H9 (cell line): Measurements from ENCODE around the gene SORBS1. TPM values are rescaled to one million over a fixed set of nuclear protein-coding genes. Genes with fewer than 3 reads are reported as not detected.

Source experiments
- DNase-seq: peaks from one replicate; pipeline ENCODE4 v3.0.0-alpha.2; 2017
- H2AFZ ChIP-seq: one replicate; pipeline ENCODE4 v1.6.1; 2013; ENCODE audit warnings: mild to moderate bottlenecking, low read length, control low read depth, moderate library complexity
- H2AK5ac ChIP-seq: 2 replicates; pipeline ENCODE4 v1.6.1; 2013; ENCODE audit warnings: low read length, control low read depth, mixed read lengths; ENCODE audit not compliant: insufficient read length
- H2BK120ac ChIP-seq: one replicate; pipeline ENCODE4 v1.6.1; 2013; ENCODE audit warnings: low read depth, mild to moderate bottlenecking, low read length, control low read depth, inconsistent platforms; ENCODE audit not compliant: poor library complexity, severe bottlenecking
- H2BK12ac ChIP-seq: 2 replicates; pipeline ENCODE4 v1.6.1; 2013; ENCODE audit warnings: low read length, control low read depth, mixed read lengths, low read depth; ENCODE audit not compliant: insufficient read length
- H2BK15ac ChIP-seq: 2 replicates; pipeline ENCODE4 v1.6.1; 2013; ENCODE audit warnings: low read depth, low read length, control low read depth
- H2BK20ac ChIP-seq: one replicate; pipeline ENCODE4 v1.6.1; 2013; ENCODE audit warnings: low read depth, mild to moderate bottlenecking, low read length, control low read depth, inconsistent platforms; ENCODE audit not compliant: poor library complexity, severe bottlenecking
- H2BK5ac ChIP-seq: 2 replicates; pipeline ENCODE4 v1.6.1; 2013; ENCODE audit warnings: low read length, control low read depth, mixed read lengths; ENCODE audit not compliant: insufficient read length
- H3K14ac ChIP-seq: 2 replicates; pipeline ENCODE4 v1.6.1; 2013; ENCODE audit warnings: low read length, control low read depth; ENCODE audit not compliant: insufficient read depth
- H3K18ac ChIP-seq: 2 replicates; pipeline ENCODE4 v1.6.1; 2013; ENCODE audit warnings: low read depth, mild to moderate bottlenecking, mixed read lengths, low read length, control low read depth; ENCODE audit not compliant: insufficient read length
- H3K23ac ChIP-seq: 2 replicates; pipeline ENCODE4 v1.6.1; 2013; ENCODE audit warnings: low read length, control low read depth, mixed read lengths, low read depth; ENCODE audit not compliant: insufficient read length
- H3K23me2 ChIP-seq: 2 replicates; pipeline ENCODE4 v1.6.1; 2013; ENCODE audit warnings: low read depth, mild to moderate bottlenecking, mixed read lengths, low read length, control low read depth; ENCODE audit not compliant: insufficient read length, poor library complexity, severe bottlenecking
- H3K27ac ChIP-seq: 2 replicates; pipeline ENCODE4 v1.5.1; 2013; ENCODE audit warnings: low read length, control low read depth, mixed read lengths, low read depth; ENCODE audit not compliant: insufficient read length
- H3K27me3 ChIP-seq: 2 replicates; pipeline ENCODE4 v1.6.1; 2013; ENCODE audit warnings: low read length, control low read depth, inconsistent platforms; ENCODE audit not compliant: insufficient read depth
- H3K4ac ChIP-seq: 2 replicates; pipeline ENCODE4 v1.6.1; 2013; ENCODE audit warnings: low read depth, mild to moderate bottlenecking, control low read depth, inconsistent platforms, low read length, moderate library complexity
- H3K4me1 ChIP-seq: 2 replicates; pipeline ENCODE4 v1.6.1; 2013; ENCODE audit warnings: low read length, control low read depth, inconsistent platforms; ENCODE audit not compliant: insufficient read depth
- H3K4me2 ChIP-seq: 2 replicates; pipeline ENCODE4 v1.6.1; 2013; ENCODE audit warnings: low read length, control low read depth, mixed read lengths; ENCODE audit not compliant: insufficient read length, insufficient read depth
- H3K56ac ChIP-seq: 2 replicates; pipeline ENCODE4 v1.6.1; 2013; ENCODE audit warnings: low read depth, mild to moderate bottlenecking, mixed read lengths, low read length, control low read depth; ENCODE audit not compliant: insufficient read length
- H3K79me1 ChIP-seq: 2 replicates; pipeline ENCODE4 v1.6.1; 2013; ENCODE audit warnings: low read depth, mild to moderate bottlenecking, moderate library complexity, low read length, control low read depth, inconsistent platforms; ENCODE audit not compliant: insufficient read depth, poor library complexity, severe bottlenecking
- H3K79me2 ChIP-seq: 2 replicates; pipeline ENCODE4 v1.6.1; 2013; ENCODE audit warnings: low read length, control low read depth, inconsistent platforms; ENCODE audit not compliant: insufficient read depth
- H3K9ac ChIP-seq: 2 replicates; pipeline ENCODE4 v1.6.1; 2013; ENCODE audit warnings: low read length, control low read depth, mixed read lengths; ENCODE audit not compliant: insufficient read length; ENCODE audit errors: extremely low read depth
- H3K9me3 ChIP-seq: one replicate; pipeline ENCODE4 v1.6.1; 2013; ENCODE audit warnings: low read depth, low read length, inconsistent platforms; ENCODE audit not compliant: control insufficient read depth
- H3T11ph ChIP-seq: one replicate; pipeline ENCODE4 v1.6.1; 2013; ENCODE audit warnings: mild to moderate bottlenecking, low read length, control low read depth, inconsistent platforms
- H4K20me1 ChIP-seq: one replicate; pipeline ENCODE4 v1.6.1; 2013; ENCODE audit not compliant: control insufficient read depth, insufficient read length, insufficient read depth
- H4K5ac ChIP-seq: 2 replicates; pipeline ENCODE4 v1.6.1; 2013; ENCODE audit warnings: low read depth, mild to moderate bottlenecking, mixed read lengths, low read length, control low read depth; ENCODE audit not compliant: insufficient read length
- H4K8ac ChIP-seq: replicated peaks from 2 replicates; pipeline ENCODE4 v1.6.1; 2013; ENCODE audit warnings: low read length, control low read depth, mixed read lengths, low read depth; ENCODE audit not compliant: insufficient read length
- H4K91ac ChIP-seq: 2 replicates; pipeline ENCODE4 v1.6.1; 2013; ENCODE audit warnings: low read depth, mild to moderate bottlenecking, moderate library complexity, mixed read lengths, low read length, control low read depth; ENCODE audit not compliant: insufficient read length
- H3K27ac Mint-ChIP-seq, 3 experiments: 2 replicates in 2 of 3; 3 replicates in 1 of 3; pipeline ENCODE4 v1.8.0; 2020 to 2021; ENCODE audit warnings: mixed read lengths in 3 of 3, mild to moderate bottlenecking in 1 of 3, moderate library complexity in 1 of 3
- H3K27me3 Mint-ChIP-seq: 2 replicates; pipeline ENCODE4 v1.8.0; 2021; ENCODE audit warnings: low read depth, mild to moderate bottlenecking, moderate library complexity, mixed read lengths
- H3K36me3 Mint-ChIP-seq, 3 experiments: 2 replicates in 2 of 3; 3 replicates in 1 of 3; pipeline ENCODE4 v1.8.0; 2020 to 2021; ENCODE audit warnings: low read depth in 3 of 3, mixed read lengths in 3 of 3; ENCODE audit not compliant: insufficient read depth in 1 of 3
- H3K4me1 Mint-ChIP-seq, 2 experiments: 2 replicates each; pipeline ENCODE4 v1.8.0; 2020; ENCODE audit warnings: mixed read lengths in 2 of 2
- H3K4me3 Mint-ChIP-seq, 2 experiments: 2 replicates in 1 of 2; 3 replicates in 1 of 2; pipeline ENCODE4 v1.8.0; 2020 to 2021; ENCODE audit warnings: mild to moderate bottlenecking in 2 of 2, mixed read lengths in 2 of 2, moderate library complexity in 1 of 2
- H3K9me3 Mint-ChIP-seq, 2 experiments: 2 replicates in 1 of 2; 3 replicates in 1 of 2; pipeline ENCODE4 v1.8.0; 2020; ENCODE audit warnings: mild to moderate bottlenecking in 2 of 2, mixed read lengths in 2 of 2, moderate library complexity in 1 of 2
- WGBS: extraction: QIAGEN DNeasy Blood & Tissue Kit; methylation state at CpG from one replicate; pipeline ENCODE4 v1.1.7; 2013; ENCODE audit warnings: missing lambda C conversion rate, low lambda C conversion rate, mixed read lengths; ENCODE audit not compliant: insufficient read length; ENCODE audit errors: extremely low coverage; 5-methylcytosine and 5-hydroxymethylcytosine counted together
- total RNA-seq: library from RNA; stranded (reverse); gene quantifications from 2 replicates; pipeline ENCODE4 v1.2.1, GENCODE V29; 2021
- TF ChIP-seq, protein P1 (sequence below): fragments of 200-600 bp; sonication (generic); conservative IDR thresholded peaks from 3 replicates; pipeline ENCODE4 v1.8.0; 2021; ENCODE audit warnings: antibody characterized with exemption, mild to moderate bottlenecking

The SORBS1 gene
- total RNA-seq, 1 experiment from 2014 or later, result 24.3 TPM

DNA sequence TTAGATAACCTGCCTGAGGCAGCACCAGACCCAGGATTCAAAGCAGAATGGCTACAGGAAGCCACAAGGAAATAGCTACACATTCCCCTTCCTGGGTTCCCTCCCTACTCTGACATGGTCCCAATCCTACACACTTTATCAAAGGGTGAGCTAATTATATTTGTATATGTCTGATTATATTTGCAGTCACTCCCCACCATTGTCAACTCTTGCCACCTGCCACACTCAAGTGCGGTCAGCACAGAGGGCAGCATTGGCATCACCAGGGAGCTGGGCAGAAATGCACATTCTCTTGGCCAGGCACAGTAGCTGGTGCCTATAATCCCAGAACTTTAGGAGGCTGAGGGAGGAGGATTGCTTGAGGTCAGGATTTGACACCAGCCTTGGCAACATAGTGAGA lies 156.3 kb downstream of the SORBS1 start:
- Histone ChIP-seq H2BK5ac (no peak overlapping the region), H4K5ac (no peak overlapping the region), H4K91ac (no peak overlapping the region), H2BK12ac (no peak overlapping the region), H3K18ac (no peak overlapping the region), H3K14ac (no peak overlapping the region), H3K79me1 (no peaks in the 10 kb centered on the region), H2AFZ (no peak overlapping the region), H3K4me2 (no peak overlapping the region), H3K9ac (no peak overlapping the region), H3K79me2 (no peaks in the 10 kb centered on the region), H4K20me1 (no peaks in the 10 kb centered on the region), H2BK15ac (no peak overlapping the region), H2BK120ac (no peak overlapping the region), H3T11ph (no peak overlapping the region), H3K27ac (no peak overlapping the region), H3K4ac (no peak overlapping the region), H2AK5ac (no peak overlapping the region), H4K8ac (no peak overlapping the region), H3K56ac (no peak overlapping the region), H2BK20ac (no peak overlapping the region), H3K23me2 (no peaks in the 10 kb centered on the region), H3K23ac (no peak overlapping the region), H3K4me1 (peaks cover 3% of the 10 kb centered on the region; the same call in 1 of the 2 replicates), H3K9me3 (no peaks in the 10 kb centered on the region), H3K27me3 (no peaks in the 10 kb centered on the region)
- Mint-ChIP-seq H3K27ac (peak overlapping the region in 1 of 3 experiments; percentile 23; a peak in 1 of 7 replicates), H3K4me3 (no peak overlapping the region), H3K4me1 (peaks cover 21 to 23% of the 10 kb centered on the region in 2 experiments), H3K27me3 (no peaks in the 10 kb centered on the region), H3K9me3 (no peaks in the 10 kb centered on the region), H3K36me3 (peaks cover 8 to 18% (median 14%) of the 10 kb centered on the region in 3 experiments; a peak in 6 of 7 replicates)
- DNase-seq, result no peak
- no CpG with 5 or more reads among the region's 1 CpG for WGBS
- TF ChIP-seq, protein P1, sequence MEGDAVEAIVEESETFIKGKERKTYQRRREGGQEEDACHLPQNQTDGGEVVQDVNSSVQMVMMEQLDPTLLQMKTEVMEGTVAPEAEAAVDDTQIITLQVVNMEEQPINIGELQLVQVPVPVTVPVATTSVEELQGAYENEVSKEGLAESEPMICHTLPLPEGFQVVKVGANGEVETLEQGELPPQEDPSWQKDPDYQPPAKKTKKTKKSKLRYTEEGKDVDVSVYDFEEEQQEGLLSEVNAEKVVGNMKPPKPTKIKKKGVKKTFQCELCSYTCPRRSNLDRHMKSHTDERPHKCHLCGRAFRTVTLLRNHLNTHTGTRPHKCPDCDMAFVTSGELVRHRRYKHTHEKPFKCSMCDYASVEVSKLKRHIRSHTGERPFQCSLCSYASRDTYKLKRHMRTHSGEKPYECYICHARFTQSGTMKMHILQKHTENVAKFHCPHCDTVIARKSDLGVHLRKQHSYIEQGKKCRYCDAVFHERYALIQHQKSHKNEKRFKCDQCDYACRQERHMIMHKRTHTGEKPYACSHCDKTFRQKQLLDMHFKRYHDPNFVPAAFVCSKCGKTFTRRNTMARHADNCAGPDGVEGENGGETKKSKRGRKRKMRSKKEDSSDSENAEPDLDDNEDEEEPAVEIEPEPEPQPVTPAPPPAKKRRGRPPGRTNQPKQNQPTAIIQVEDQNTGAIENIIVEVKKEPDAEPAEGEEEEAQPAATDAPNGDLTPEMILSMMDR, result no peak
